Upper lobe of left lung (tissue), 6 donors: ENCODE data around the gene CHMP1B. TPM values are rescaled to one million over a fixed set of nuclear protein-coding genes. Genes with fewer than 3 reads are reported as not detected.

ENCODE experiments used
- ATAC-seq, 2 donors: fragments of 200-7000 bp; cut with Tn5 transposase; one replicate each; pipeline ENCODE4 v1.9.1; 2022; ENCODE audit warnings: mild to moderate bottlenecking in 2 of 2, moderate library complexity in 2 of 2; ENCODE audit not compliant: low FRiP score in 2 of 2
- DNase-seq, 2 donors: peaks; one replicate each; pipeline ENCODE4 v3.0.0-alpha.2; 2019 to 2020
- H3K27ac ChIP-seq, 4 donors: fragments of 200-600 bp; sonication (generic); one replicate each; pipeline ENCODE4 v1.5.1; 2016 to 2019
- H3K27me3 ChIP-seq, 4 donors: fragments of 200-600 bp; sonication (generic); one replicate each; pipeline ENCODE4 v1.5.1; 2017 to 2019
- H3K36me3 ChIP-seq, 4 donors: fragments of 200-600 bp; sonication (generic); one replicate each; pipeline ENCODE4 v1.5.1; 2016 to 2019
- H3K4me1 ChIP-seq, 4 donors: fragments of 200-600 bp; sonication (generic); one replicate each; pipeline ENCODE4 v1.5.1; 2018 to 2019
- H3K4me3 ChIP-seq, 4 donors: fragments of 200-600 bp; sonication (generic); one replicate each; pipeline ENCODE4 v1.5.1; 2017 to 2019; ENCODE audit warnings: mild to moderate bottlenecking in 2 of 4, moderate library complexity in 1 of 4
- H3K9me3 ChIP-seq, 4 donors: fragments of 200-600 bp; sonication (generic); one replicate each; pipeline ENCODE4 v1.5.1; 2018 to 2019
- EP300 ChIP-seq, 4 donors: sonication (generic); formaldehyde crosslinking; IDR thresholded peaks; one replicate each; pipeline ENCODE4 v1.5.1; 2017; ENCODE audit warnings: antibody characterized with exemption in 4 of 4, control low read depth in 2 of 4
- POLR2A ChIP-seq, 4 donors: fragments of 450-650 bp; IDR thresholded peaks; one replicate each; pipeline ENCODE4 v1.5.1; 2016 to 2017; ENCODE audit warnings: antibody characterized with exemption in 4 of 4, mild to moderate bottlenecking in 2 of 4
- POLR2AphosphoS5 ChIP-seq, 2 donors: sonication (generic); formaldehyde crosslinking; IDR thresholded peaks; one replicate each; pipeline ENCODE4 v1.5.1; 2017; ENCODE audit warnings: antibody characterized with exemption in 2 of 2
- WGBS, 2 donors: methylation state at CpG; one replicate each; pipeline ENCODE4 v1.1.5; 2017 to 2018; 5-methylcytosine and 5-hydroxymethylcytosine counted together
- total RNA-seq, 6 donors: library from RNA; depleted of rRNA in 4 of 6; stranded (reverse); fragments of >200 nt in 4 of 6; gene quantifications; one replicate each; pipeline versions ENCODE4 v1.1.0 to v1.2.1, GENCODE V29; 2016 to 2021
- TF ChIP-seq, protein P1 (sequence below), 6 experiments: fragments of 450-650 bp in 4 of 6; fragments of 200-600 bp in 2 of 6; sonication (generic) in 2 of 6; IDR thresholded peaks; one replicate each; pipeline ENCODE4 v1.5.1; 2016 to 2019; ENCODE audit warnings: antibody characterized with exemption in 6 of 6
- donor health status: DM: no; HTN: no; CAD: no; lungs with moderate emphysema.
- donor health status: DM: no; HTN: yes; CAD: no; lungs with severe emphysema.

CHMP1B gene
- total RNA-seq, 6 donors from 2014 or later: 29.3 to 61.4 (median 50.0) TPM

DNA sequence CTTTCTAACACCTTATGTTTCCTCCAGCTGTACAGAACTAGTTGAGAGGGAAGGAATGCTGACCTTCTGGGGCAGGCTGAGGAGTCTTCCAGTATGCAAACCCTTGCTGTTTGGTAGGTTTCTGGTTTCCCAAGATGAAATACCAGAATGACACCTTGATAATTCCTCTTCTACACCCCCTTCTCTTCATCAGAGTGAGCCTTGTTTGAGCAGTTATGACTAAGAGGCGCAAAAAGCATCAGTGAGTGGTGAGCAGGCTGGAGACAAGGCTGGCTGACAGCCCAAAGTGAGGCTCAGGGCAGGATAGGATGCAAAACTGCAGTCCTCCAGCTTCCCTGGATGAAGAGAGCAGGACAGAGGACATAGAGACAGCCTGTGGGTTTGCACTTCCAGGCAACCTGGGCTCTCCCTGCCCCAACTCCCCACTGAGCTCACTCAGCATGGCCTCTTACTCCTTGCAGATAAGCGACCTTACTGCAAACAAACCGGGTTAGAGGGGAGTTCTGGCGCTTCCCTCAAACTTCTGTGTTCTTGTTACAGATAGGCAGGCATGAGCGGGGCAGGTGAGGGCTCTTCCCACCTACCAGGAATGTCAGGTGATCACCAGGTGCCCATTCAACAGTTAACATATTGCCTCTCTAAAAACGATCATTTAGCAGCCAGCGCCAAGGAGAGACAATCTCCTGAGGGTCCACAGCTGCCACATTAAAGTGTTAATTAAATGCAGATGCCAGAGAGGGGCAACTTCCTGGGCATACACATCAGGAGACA lies 51.5 kb downstream of the CHMP1B start:
- H3K27ac ChIP-seq: peak overlapping the region in 1 of 4 donors; percentile 6

More for the DNA sequence above, 51.5 kb downstream of the CHMP1B start:
- peaks cover 0 to 49% (median 9%) of the 10 kb centered on the region in 4 donors for H3K36me3 ChIP-seq
- H3K9me3 ChIP-seq: no peaks in the 10 kb centered on the region
- H3K27me3 ChIP-seq: no peaks in the 10 kb centered on the region
- WGBS, 2 donors: 72 to 79% methylated on average over 6 to 7 of the region's 7 CpGs
- ATAC-seq (no peak), DNase-seq (no peak)
- H3K4me1 ChIP-seq: peaks cover 6 to 20% (median 8%) of the 10 kb centered on the region in 4 donors
- TF ChIP-seq, protein P1, sequence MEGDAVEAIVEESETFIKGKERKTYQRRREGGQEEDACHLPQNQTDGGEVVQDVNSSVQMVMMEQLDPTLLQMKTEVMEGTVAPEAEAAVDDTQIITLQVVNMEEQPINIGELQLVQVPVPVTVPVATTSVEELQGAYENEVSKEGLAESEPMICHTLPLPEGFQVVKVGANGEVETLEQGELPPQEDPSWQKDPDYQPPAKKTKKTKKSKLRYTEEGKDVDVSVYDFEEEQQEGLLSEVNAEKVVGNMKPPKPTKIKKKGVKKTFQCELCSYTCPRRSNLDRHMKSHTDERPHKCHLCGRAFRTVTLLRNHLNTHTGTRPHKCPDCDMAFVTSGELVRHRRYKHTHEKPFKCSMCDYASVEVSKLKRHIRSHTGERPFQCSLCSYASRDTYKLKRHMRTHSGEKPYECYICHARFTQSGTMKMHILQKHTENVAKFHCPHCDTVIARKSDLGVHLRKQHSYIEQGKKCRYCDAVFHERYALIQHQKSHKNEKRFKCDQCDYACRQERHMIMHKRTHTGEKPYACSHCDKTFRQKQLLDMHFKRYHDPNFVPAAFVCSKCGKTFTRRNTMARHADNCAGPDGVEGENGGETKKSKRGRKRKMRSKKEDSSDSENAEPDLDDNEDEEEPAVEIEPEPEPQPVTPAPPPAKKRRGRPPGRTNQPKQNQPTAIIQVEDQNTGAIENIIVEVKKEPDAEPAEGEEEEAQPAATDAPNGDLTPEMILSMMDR (IDR thresholded peaks at IDR 0.05): no peak
- TF ChIP-seq POLR2AphosphoS5 (IDR thresholded peaks at IDR 0.05) (no peak), POLR2A (IDR thresholded peaks at IDR 0.05) (no peak), EP300 (IDR thresholded peaks at IDR 0.05) (no peak)
- H3K4me3 ChIP-seq: no peak overlapping the region

Other genes with a start within 250 kb of the CHMP1B start
- gene SLC35G4, start 241.8 kb upstream of the CHMP1B start, total RNA-seq: not detected
- 1 to 10 TPM in 5 of 6 donors, under 1 TPM in 1; 1.00 to 6.7 (median 3.5) TPM for gene GNAL, start 162.1 kb upstream of the CHMP1B start, total RNA-seq
- 100 to 1,000 TPM in 1 of 6 donors, 10 to 100 TPM in 5; 37.4 to 114 (median 75.3) TPM for gene MPPE1, start 56.9 kb downstream of the CHMP1B start, total RNA-seq
- gene IMPA2, start 130.1 kb downstream of the CHMP1B start, total RNA-seq: 100 to 1,000 TPM in 2 of 6 donors, 10 to 100 TPM in 4; 59.3 to 111 (median 77.6) TPM
- gene ANKRD62, start 242.4 kb downstream of the CHMP1B start, total RNA-seq: 1 to 10 TPM in 1 of 6 donors, under 1 TPM in 2, not detected in 3; 0.30 to 6.3 (median 0.40) TPM